Dendritic cell treated with granulocyte-macrophage colony-stimulating factor and Interleukin-4, amounts not matched to agents 40 ng/mL and 50 ng/mL, for 4 days (primary cell): Measurements from ENCODE around the gene CYP26B1.
"Not testable (repeated sequence)": the region's sequence is repeated elsewhere in the genome, so short reads cannot be mapped to it uniquely, and the experiment has no call there.

ENCODE experiments used
- H3K27ac Mint-ChIP-seq: one replicate; pipeline ENCODE4 v1.8.0; 2022; ENCODE audit warnings: mild to moderate bottlenecking, mixed read lengths
- H3K27me3 Mint-ChIP-seq: one replicate; pipeline ENCODE4 v1.8.0; 2022; ENCODE audit warnings: mild to moderate bottlenecking, mixed read lengths
- H3K36me3 Mint-ChIP-seq: one replicate; pipeline ENCODE4 v1.8.0; 2022; ENCODE audit warnings: low read depth, mixed read lengths
- H3K4me1 Mint-ChIP-seq: one replicate; pipeline ENCODE4 v1.8.0; 2022; ENCODE audit warnings: low read depth, mixed read lengths
- H3K4me3 Mint-ChIP-seq: one replicate; pipeline ENCODE4 v1.8.0; 2022; ENCODE audit warnings: mild to moderate bottlenecking, moderate library complexity, mixed read lengths
- H3K9me3 Mint-ChIP-seq: one replicate; pipeline ENCODE4 v1.8.0; 2022; ENCODE audit warnings: mixed read lengths
- intact Hi-C: fragments of 100-400 bp; cut with micrococcal nuclease; formaldehyde crosslinking; loops from one replicate; pipeline ENCODE4 v1.15.0; 2022

The CYP26B1 gene

DNA sequence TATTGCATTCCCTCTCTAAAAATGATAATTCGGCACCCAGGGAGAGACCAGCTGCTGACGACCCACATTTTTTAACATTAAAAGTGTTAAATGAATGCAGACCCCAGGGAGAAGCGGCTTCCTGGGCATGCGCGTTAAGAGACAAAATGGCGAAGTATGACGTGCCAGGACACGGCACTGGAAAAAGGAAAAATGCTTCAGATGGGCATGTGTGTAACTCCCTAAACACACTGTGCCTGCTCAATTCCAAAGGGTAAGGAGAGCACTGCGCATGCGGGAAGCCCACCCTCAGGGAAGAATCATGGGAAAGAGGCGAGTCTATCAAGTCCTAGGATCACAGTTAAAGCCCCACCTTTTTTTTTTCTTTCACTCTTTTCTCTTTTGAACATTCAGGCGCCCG is 58.1 kb downstream of the CYP26B1 start:
- H3K36me3 Mint-ChIP-seq = no peaks in the 10 kb centered on the region
- intact Hi-C loops = no loop called here
- H3K4me3 Mint-ChIP-seq = no peak overlapping the region
- H3K4me1 Mint-ChIP-seq = no peaks in the 10 kb centered on the region
- H3K27me3 Mint-ChIP-seq = no peaks in the 10 kb centered on the region
- no peak overlapping the region for H3K27ac Mint-ChIP-seq
- peaks cover 8% of the 10 kb centered on the region for H3K9me3 Mint-ChIP-seq

- no peaks in the 10 kb centered on the region for H3K27me3 Mint-ChIP-seq
- H3K4me3 Mint-ChIP-seq = no peak overlapping the region
- no peak overlapping the region for H3K27ac Mint-ChIP-seq
- H3K9me3 Mint-ChIP-seq = peaks cover 8% of the 10 kb centered on the region
- intact Hi-C loops = no loop called here
- H3K36me3 Mint-ChIP-seq = no peaks in the 10 kb centered on the region
- no peaks in the 10 kb centered on the region for H3K4me1 Mint-ChIP-seq
Observed at GRCh38 chr2:72089028-72089427, 58.6 kb downstream of the CYP26B1 start.

GRCh38 chr2:72086871-72087633 is 60.6 kb downstream of the CYP26B1 start:
- H3K9me3 Mint-ChIP-seq, intact Hi-C loops, H3K27me3 Mint-ChIP-seq, H3K4me1 Mint-ChIP-seq, H3K27ac Mint-ChIP-seq, H3K36me3 Mint-ChIP-seq, H3K4me3 Mint-ChIP-seq: not testable (repeated sequence)

- no peak overlapping the region for H3K27ac Mint-ChIP-seq
- no peaks in the 10 kb centered on the region for H3K27me3 Mint-ChIP-seq
- no peaks in the 10 kb centered on the region for H3K36me3 Mint-ChIP-seq
- intact Hi-C loops = no loop called here
- no peak overlapping the region for H3K4me3 Mint-ChIP-seq
- H3K4me1 Mint-ChIP-seq = no peaks in the 10 kb centered on the region
- peaks cover 8% of the 10 kb centered on the region for H3K9me3 Mint-ChIP-seq
Observed at GRCh38 chr2:72085513-72085912, 62.1 kb downstream of the CYP26B1 start.

GRCh38 chr2:72085036-72085435 is 62.6 kb downstream of the CYP26B1 start:
- intact Hi-C loops = no loop called here
- Mint-ChIP-seq H3K9me3 (peaks cover 8% of the 10 kb centered on the region), H3K27me3 (no peaks in the 10 kb centered on the region), H3K36me3 (no peaks in the 10 kb centered on the region), H3K4me3 (no peak overlapping the region), H3K4me1 (no peaks in the 10 kb centered on the region), H3K27ac (no peak overlapping the region)

GRCh38 chr2:72084584-72084976 is 63.1 kb downstream of the CYP26B1 start:
- no peaks in the 10 kb centered on the region for H3K4me1 Mint-ChIP-seq
- no peak overlapping the region for H3K27ac Mint-ChIP-seq
- H3K9me3 Mint-ChIP-seq = peaks cover 8% of the 10 kb centered on the region
- no peak overlapping the region for H3K4me3 Mint-ChIP-seq
- intact Hi-C loops = no loop called here
- no peaks in the 10 kb centered on the region for H3K27me3 Mint-ChIP-seq
- H3K36me3 Mint-ChIP-seq = no peaks in the 10 kb centered on the region

- H3K9me3 Mint-ChIP-seq = peaks cover 4% of the 10 kb centered on the region
- H3K4me1 Mint-ChIP-seq = no peaks in the 10 kb centered on the region
- no peak overlapping the region for H3K27ac Mint-ChIP-seq
- no peak overlapping the region for H3K4me3 Mint-ChIP-seq
- intact Hi-C loops = no loop called here
- H3K36me3 Mint-ChIP-seq = no peaks in the 10 kb centered on the region
- no peaks in the 10 kb centered on the region for H3K27me3 Mint-ChIP-seq
Observed at GRCh38 chr2:72083751-72084583, 63.7 kb downstream of the CYP26B1 start.

GRCh38 chr2:72082887-72083286 is 64.8 kb downstream of the CYP26B1 start:
- Mint-ChIP-seq H3K4me1 (no peaks in the 10 kb centered on the region), H3K27me3 (no peaks in the 10 kb centered on the region), H3K9me3 (no peaks in the 10 kb centered on the region), H3K36me3 (no peaks in the 10 kb centered on the region), H3K4me3 (no peak overlapping the region), H3K27ac (no peak overlapping the region)
- intact Hi-C loops = no loop called here

- Mint-ChIP-seq H3K4me3 (no peak overlapping the region), H3K27ac (no peak overlapping the region), H3K36me3 (no peaks in the 10 kb centered on the region), H3K9me3 (no peaks in the 10 kb centered on the region), H3K27me3 (no peaks in the 10 kb centered on the region), H3K4me1 (no peaks in the 10 kb centered on the region)
- intact Hi-C loops = no loop called here
Observed at GRCh38 chr2:72082021-72082601, 65.6 kb downstream of the CYP26B1 start.

GRCh38 chr2:72081451-72081850 is 66.2 kb downstream of the CYP26B1 start:
- H3K27ac Mint-ChIP-seq = no peak overlapping the region
- H3K4me3 Mint-ChIP-seq = no peak overlapping the region
- H3K4me1 Mint-ChIP-seq = no peaks in the 10 kb centered on the region
- H3K9me3 Mint-ChIP-seq = no peaks in the 10 kb centered on the region
- H3K27me3 Mint-ChIP-seq = no peaks in the 10 kb centered on the region
- intact Hi-C loops = no loop called here
- no peaks in the 10 kb centered on the region for H3K36me3 Mint-ChIP-seq

DNA sequence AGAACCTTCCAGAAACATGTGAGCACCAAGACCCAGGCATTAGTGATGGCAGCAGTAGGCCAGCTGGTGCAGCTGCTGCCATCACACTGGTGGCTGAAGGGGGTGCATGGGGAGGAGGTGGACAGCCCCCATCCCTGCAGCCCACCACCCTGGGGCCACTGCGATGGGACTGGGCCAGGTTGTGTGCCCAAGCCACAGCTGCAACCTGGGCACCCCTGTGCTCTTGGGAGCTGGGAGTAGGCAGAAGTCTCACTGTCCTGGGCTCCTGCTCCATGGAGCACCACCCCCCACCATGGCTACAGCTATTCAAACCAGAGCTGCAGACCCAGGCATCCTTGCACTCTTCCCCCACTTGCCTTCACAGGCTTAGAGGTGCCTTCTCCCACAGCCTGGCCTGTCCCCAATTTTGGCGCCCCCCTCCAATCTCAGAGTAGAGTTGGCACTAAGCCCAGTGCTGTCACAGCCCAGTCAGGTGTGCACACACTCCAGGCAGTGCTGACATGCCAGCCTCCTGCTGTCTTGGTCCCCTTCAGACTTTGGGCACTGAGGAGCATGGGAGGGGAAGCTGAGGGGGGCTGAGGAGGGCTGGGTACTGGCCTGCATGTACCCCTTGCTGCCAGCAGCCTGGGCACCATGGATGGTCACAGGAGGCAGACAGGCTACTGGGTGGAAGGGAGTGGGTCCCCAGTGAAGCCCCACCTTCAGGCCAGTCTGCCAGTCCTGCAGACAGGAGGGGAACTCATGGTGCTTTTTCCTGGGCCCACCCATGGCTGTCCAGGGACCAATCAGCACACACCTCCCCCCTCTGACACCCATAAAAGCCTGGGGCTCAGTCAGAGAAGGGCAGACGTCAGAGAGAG is 67.1 kb downstream of the CYP26B1 start:
- H3K4me3 Mint-ChIP-seq = no peak overlapping the region
- H3K9me3 Mint-ChIP-seq = peaks cover 8% of the 10 kb centered on the region
- H3K36me3 Mint-ChIP-seq = no peaks in the 10 kb centered on the region
- H3K27ac Mint-ChIP-seq = no peak overlapping the region
- intact Hi-C loops = no loop called here
- no peaks in the 10 kb centered on the region for H3K4me1 Mint-ChIP-seq
- H3K27me3 Mint-ChIP-seq = no peaks in the 10 kb centered on the region
